HCT116 (cell line): ENCODE data around the gene ZNF502.

Experiments
- CEBPB ChIP-seq: IDR thresholded peaks from 2 replicates; pipeline ENCODE4 v1.6.1; 2012; ENCODE audit warnings: low read depth
- CTCF ChIP-seq, 3 experiments: fragments of 200-600 bp in 1 of 3; sonication (generic) in 1 of 3; IDR thresholded peaks in 2 of 3; conservative IDR thresholded peaks in 1 of 3; 2 replicates each; pipeline ENCODE4 v1.5.1; 2012 to 2017; ENCODE audit warnings: low read depth in 2 of 3, low read length in 2 of 3, antibody characterized with exemption in 1 of 3, borderline replicate concordance in 1 of 3, control low read depth in 1 of 3, mild to moderate bottlenecking in 1 of 3, mixed read lengths in 1 of 3, mixed run types in 1 of 3, moderate library complexity in 1 of 3; ENCODE audit not compliant: insufficient read depth in 1 of 3
- EGR1 ChIP-seq: IDR thresholded peaks from 2 replicates; pipeline ENCODE4 v1.6.1; 2012; ENCODE audit warnings: low read depth
- ELF1 ChIP-seq: IDR thresholded peaks from 2 replicates; pipeline ENCODE4 v1.6.1; 2012; ENCODE audit warnings: low read depth, borderline replicate concordance
- EZH2 ChIP-seq: fragments of 200-600 bp; sonication (generic); IDR thresholded peaks from 2 replicates; pipeline ENCODE4 v1.6.1; 2017; ENCODE audit warnings: antibody characterized with exemption, mixed run types
- EZH2phosphoT487 ChIP-seq: fragments of 200-600 bp; IDR thresholded peaks from 2 replicates; pipeline ENCODE4 v1.6.1; 2018; ENCODE audit warnings: antibody characterized with exemption, borderline replicate concordance
- POLR2A ChIP-seq: IDR thresholded peaks from 2 replicates; pipeline ENCODE4 v1.7.0; 2011; ENCODE audit warnings: borderline replicate concordance; ENCODE audit not compliant: insufficient read depth, insufficient read length; ENCODE audit errors: extremely low read depth
- POLR2AphosphoS5 ChIP-seq: IDR thresholded peaks from 2 replicates; pipeline ENCODE4 v1.6.1; 2011; ENCODE audit warnings: mild to moderate bottlenecking, low read depth, low read length, moderate library complexity
- RAD21 ChIP-seq: IDR thresholded peaks from 2 replicates; pipeline ENCODE4 v1.6.1; 2012; ENCODE audit warnings: low read depth, mild to moderate bottlenecking
- SIN3A ChIP-seq: IDR thresholded peaks from 2 replicates; pipeline ENCODE4 v1.6.1; 2012; ENCODE audit warnings: low read depth
- SP1 ChIP-seq: IDR thresholded peaks from 2 replicates; pipeline ENCODE4 v1.6.1; 2012; ENCODE audit warnings: low read depth
- TCF7L2 ChIP-seq: IDR thresholded peaks from 2 replicates; pipeline ENCODE4 v1.7.0; 2011; ENCODE audit warnings: borderline replicate concordance, inconsistent platforms; ENCODE audit not compliant: insufficient read depth, insufficient read length; ENCODE audit errors: extremely low read depth
- YY1 ChIP-seq: IDR thresholded peaks from 2 replicates; pipeline ENCODE4 v1.6.1; 2011; ENCODE audit warnings: low read length, low read depth, moderate library complexity, mild to moderate bottlenecking; ENCODE audit not compliant: insufficient replicate concordance; ENCODE audit errors: extremely low read depth
- TF ChIP-seq, protein P1 (sequence below): IDR thresholded peaks from 2 replicates; pipeline ENCODE4 v1.6.1; 2012

DNA sequence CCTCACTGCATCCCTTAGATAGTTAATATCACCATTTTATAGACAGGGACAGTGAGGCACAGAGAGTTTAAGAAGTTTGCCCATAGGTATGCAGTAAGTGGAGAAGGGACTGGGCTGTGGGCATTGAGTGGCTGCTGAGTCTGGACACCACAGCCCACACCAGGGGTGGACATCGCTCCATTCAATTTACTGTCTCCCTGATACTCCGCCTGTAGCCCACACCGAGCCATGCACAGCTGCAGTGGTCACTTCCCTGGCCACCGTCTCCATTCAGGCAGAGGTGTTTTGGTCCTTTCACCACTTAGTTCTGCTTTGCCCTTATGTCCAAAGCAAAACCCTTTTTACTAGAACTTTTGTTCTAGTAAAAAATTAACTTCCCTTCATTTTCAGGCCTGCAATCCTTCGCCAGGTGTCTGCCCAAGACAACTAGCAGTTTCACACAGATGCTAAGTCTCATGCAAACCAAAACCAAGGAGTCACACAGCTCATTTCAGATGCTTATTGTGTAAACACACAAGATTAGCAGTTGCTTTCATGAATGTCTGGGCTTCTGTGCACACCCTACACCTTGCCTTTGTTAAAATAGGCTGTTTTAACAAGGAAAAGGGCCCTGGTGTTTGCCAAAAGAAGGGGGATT is 33.9 kb upstream of the ZNF502 start:
- no peak for TF ChIP-seq CTCF (IDR thresholded peaks at IDR 0.05 in 2 of 3, conservative IDR thresholded peaks at IDR 0.05 in 1 of 3; ENCODE audit: borderline replicate concordance in 1 of 3, insufficient read depth in 1 of 3, low read depth in 2 of 3, low read length in 2 of 3)
- no peak for TF ChIP-seq POLR2A
- TF ChIP-seq EZH2 = no peak
- TF ChIP-seq YY1 = no peak
- TF ChIP-seq CEBPB = no peak
- no peak for TF ChIP-seq RAD21
- no peak for TF ChIP-seq EZH2phosphoT487
- no peak for TF ChIP-seq POLR2AphosphoS5
- TF ChIP-seq TCF7L2 = no peak
- no peak for TF ChIP-seq SP1
- no peak for TF ChIP-seq EGR1
- TF ChIP-seq SIN3A = no peak
- TF ChIP-seq ELF1 = no peak
- TF ChIP-seq, protein P1, sequence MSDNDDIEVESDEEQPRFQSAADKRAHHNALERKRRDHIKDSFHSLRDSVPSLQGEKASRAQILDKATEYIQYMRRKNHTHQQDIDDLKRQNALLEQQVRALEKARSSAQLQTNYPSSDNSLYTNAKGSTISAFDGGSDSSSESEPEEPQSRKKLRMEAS = no peak
